HPDE6-E6E7 (cell line): Measurements from ENCODE around the gene ADAM10.
A peak's percentile ranks its signal among the peaks of the same experiment; 100 is the strongest.

Source experiments
- DNase-seq: peaks from one replicate; pipeline ENCODE4 v3.0.0; 2011; ENCODE audit warnings: missing footprints; ENCODE audit errors: extremely low spot score

The ADAM10 gene

GRCh38 chr15:58576657-58577056 is 172.8 kb downstream of the ADAM10 start:
- DNase-seq, result no peak

DNA sequence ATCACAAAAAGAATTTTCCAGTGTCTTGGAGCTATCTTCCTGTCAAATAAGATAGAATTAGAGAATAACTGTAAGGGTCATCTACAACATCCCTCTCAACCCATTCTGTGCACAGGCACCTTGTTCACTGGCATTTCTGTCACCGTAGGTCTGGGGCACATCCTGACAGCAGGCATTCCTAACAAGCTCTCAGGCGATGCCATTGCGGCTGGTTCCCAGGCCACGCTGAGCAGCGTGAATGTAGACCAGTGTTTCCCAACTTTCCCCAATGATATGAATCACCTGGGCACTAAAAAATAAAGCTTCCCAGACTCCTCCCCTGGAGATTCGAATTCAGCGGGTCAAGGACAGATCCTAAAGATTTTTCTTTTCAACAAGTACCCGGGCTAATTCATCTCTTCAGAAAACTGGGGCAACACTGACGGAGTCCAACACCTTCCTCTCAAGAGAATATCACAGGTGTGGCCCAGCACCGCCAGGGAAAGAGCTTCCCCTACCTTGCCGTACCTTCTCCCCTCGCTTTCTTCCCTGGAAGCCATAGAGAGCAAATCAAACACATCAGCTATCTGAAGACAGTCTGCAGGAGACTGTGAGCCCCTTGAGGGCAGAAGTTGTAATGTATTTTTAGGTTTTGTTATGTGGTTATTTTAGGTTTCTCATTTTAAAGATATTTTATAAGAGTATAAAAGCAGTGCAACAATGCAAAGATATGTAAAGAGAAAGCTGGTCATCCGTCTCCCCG is 174.3 kb downstream of the ADAM10 start:
- no peak for DNase-seq

- no peak for DNase-seq
These were observed 174.9 kb downstream of the ADAM10 start for GRCh38 chr15:58574631-58575030.

DNA sequence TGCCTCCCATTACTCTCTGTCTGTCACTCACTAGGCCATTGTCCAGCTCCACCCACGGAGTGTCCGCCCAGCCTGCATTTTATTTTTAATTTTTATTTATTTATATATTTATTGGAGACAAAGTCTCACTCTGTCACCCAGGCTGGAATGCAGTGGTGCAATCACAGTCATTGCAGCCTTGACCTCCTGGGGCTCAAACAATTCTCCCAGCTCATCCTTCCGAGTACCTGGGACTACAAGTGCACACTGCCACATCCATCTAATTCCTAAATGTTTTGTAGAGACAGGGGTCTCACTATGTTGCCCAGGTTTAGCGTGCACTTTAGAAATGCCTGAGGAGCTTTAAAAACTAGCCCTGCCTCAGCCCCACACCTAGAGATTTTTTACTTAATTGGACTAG is 176.2 kb downstream of the ADAM10 start:
- no peak for DNase-seq

- DNase-seq, result no peak
These were observed 177.0 kb downstream of the ADAM10 start for GRCh38 chr15:58572521-58572920.

- no peak for DNase-seq
These were observed 178.0 kb downstream of the ADAM10 start for GRCh38 chr15:58571491-58571890.

GRCh38 chr15:58569455-58569854 is 180.1 kb downstream of the ADAM10 start:
- no peak for DNase-seq

GRCh38 chr15:58568157-58568571 is 181.3 kb downstream of the ADAM10 start:
- DNase-seq, result peak; percentile 25

DNA sequence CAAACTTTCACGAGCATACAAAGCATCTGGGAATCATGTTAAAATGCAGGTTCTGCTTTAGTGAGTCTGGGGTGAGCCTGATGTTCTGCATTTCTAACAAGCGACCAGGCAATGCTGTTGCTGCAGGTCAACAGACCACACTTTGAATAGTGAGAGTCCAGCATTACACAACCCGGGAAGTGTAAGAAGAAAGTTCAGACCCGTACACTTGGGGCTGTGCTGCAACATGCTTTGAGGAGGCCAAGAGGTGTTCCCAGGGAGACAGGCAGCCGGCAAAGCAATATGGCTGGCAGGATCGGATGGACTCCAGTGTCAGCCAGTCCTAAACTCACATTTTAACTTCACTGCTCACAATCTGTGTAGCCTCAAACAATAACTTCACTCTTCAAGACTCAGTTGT is 183.5 kb downstream of the ADAM10 start:
- DNase-seq, result no peak

DNA sequence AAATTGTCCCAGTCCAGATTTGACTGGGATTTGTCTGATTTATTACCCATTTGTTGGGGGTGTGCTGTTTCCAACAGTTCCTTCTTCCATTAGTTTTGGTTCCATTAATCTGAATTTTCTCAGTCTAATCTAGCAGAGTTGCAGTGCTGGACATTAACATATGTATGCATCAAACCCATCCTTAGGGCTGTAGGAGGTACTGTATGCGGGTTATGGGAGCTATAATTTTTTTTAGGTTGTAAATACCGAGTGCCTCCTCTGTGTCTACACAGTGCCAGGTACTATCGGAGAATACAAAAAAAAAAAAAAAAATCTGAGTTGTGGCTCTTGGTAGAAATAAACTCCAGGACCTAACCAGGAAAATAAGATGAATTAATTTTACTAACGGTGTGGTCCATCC is 183.9 kb downstream of the ADAM10 start:
- DNase-seq, result no peak

GRCh38 chr15:58564981-58565380 is 184.5 kb downstream of the ADAM10 start:
- DNase-seq, result no peak

DNA sequence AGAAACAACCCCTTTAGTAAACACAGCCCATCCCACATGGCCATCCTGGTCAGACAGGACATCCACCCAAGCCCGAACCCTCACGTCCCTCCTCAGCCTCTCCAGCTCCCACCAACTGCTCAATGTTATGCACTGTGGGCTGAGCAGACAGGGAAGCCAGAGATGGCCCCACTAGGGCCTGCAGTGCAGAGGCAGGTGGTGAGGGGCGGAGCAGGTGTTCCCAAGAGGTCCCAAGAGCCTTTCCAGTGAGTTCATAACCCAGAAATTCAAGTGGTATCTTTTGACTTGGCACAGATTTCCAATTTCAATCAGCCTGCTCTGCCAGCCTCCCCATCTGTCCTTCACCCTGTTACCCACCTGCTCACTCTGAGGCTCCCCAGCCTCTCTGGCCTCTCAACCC is 187.4 kb downstream of the ADAM10 start:
- no peak for DNase-seq

GRCh38 chr15:58561321-58561720 is 188.2 kb downstream of the ADAM10 start:
- DNase-seq, result no peak

- no peak for DNase-seq
These were observed 189.5 kb downstream of the ADAM10 start for GRCh38 chr15:58559904-58560588.

DNA sequence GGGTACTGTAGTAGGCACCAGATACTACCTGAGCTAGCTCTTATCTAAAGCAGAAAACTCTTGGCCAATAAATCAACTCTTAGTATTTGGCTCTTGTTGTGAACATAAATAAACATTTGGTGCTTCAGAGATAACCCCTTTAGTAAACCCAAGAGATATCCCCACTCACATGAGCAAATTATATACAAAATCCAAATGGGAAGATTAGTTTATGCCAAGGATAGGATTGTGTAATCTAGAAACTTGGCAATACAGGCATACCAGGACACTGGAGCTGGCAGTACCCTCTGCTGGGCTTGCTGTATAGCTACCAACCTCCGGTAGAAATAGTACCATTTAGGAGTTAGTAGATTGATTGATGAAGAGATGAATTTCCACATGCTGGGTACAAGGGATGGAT is 190.7 kb downstream of the ADAM10 start:
- DNase-seq, result no peak

DNA sequence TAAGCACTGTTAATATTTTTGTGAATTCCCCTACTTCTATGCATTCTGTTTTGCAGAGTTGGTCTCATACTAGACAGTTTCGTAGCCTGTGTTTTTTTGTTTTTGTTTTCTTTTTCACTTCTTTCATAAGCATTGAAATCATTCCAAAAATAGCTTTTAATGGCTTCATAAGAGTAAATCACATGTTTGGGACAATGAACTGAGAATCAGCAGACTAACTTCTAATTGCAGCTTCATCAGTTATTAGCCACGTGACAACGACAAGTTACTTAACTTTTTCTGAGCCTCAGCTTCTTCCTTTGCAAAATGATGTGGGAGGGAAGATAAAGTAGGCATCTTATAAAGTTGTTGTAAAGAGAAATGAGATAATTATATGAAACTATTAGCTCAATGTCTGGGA is 193.0 kb downstream of the ADAM10 start:
- no peak for DNase-seq

- no peak for DNase-seq
These were observed 193.5 kb downstream of the ADAM10 start for GRCh38 chr15:58556028-58556361.

- no peak for DNase-seq
These were observed 194.1 kb downstream of the ADAM10 start for GRCh38 chr15:58555162-58556027.

DNA sequence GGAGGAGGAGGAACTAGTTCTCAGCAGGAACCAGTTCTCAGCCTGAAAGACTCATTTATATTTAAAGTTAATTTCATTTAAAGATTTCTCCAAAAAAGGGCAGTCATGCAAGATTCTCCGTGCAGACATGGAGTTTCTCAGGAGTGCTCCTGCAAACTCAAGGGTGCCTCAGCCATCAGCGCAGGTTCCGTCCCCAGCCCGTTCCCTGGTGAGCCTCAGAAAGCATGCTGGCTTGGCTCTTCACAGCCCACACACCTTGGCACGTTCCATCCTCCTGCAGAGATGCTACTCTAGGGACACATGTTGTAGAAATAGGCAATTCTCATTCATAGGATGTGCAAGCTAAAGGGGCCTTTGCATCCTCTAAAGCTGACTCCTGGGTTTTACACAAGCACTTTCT is 194.7 kb downstream of the ADAM10 start:
- no peak for DNase-seq

GRCh38 chr15:58553365-58553918 is 196.1 kb downstream of the ADAM10 start:
- no peak for DNase-seq

DNA sequence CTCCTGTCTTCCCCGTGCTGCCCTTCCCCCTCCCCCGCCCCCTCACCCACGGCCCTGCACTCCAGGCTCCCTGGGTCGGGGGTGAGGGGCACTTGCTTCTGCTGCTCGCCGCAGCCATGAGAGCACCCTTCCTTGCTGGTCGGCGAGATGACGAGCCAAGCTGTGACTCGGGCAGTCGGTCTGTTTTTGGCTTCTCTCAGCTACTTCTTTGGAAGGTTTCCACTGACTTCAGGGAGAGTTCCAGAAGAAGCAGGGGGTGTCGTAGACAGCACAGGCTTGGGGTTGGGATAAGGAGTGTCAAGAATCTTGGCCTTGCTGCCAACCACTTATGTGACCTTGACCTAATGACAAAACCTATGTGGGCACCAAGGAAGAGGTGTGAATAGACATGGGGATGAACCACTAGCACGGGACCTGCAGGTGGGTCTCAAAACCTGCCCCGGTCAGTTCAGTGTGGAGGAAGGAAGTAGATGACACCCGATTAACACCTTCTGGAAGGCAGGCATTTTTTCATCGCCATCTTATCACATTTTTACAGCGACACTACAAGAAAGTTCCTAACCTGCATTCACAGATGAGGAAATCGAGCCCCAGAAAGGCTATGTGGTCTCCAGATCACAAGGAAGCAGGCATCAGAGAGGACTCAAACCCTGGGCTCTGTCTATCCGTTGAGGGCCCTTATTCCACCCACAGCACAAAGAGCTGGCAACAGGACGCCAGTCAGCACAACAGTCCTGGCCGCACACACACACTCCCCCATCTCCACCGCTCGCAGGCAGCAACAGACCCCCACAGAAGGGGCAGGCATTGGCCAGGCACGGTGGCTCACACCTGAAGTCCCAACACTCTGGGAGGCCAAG is 196.8 kb downstream of the ADAM10 start:
- DNase-seq, result no peak
